OCI-LY7 (cell line): ENCODE data around the gene RBM47.

Experiments used
- CTCF ChIP-seq: fragments of 200-600 bp; sonication (generic); conservative IDR thresholded peaks from 2 replicates; pipeline ENCODE4 v1.5.1; 2014; ENCODE audit warnings: mild to moderate bottlenecking, antibody characterized with exemption, low read length, moderate library complexity, mixed read lengths
- EZH2phosphoT487 ChIP-seq: fragments of 200-600 bp; sonication (generic); IDR thresholded peaks from 2 replicates; pipeline ENCODE4 v1.6.1; 2018; ENCODE audit warnings: low read depth, borderline replicate concordance, mild to moderate bottlenecking, mixed run types, antibody characterized with exemption, low read length, moderate library complexity, mixed read lengths

- TF ChIP-seq CTCF, result no peak
- TF ChIP-seq EZH2phosphoT487, result no peak
These were observed 207.6 kb downstream of the RBM47 start for GRCh38 chr4:40421839-40422708.
